Central memory CD8-positive, alpha-beta T cell (primary cell): ENCODE results near the gene APBB2.

ENCODE experiments used
- ATAC-seq: fragments of 150-1000 bp; cut with Tn5 transposase; replicated peaks from 2 replicates; pipeline ENCODE4 v1.10.0; 2022; ENCODE audit warnings: mild to moderate bottlenecking, moderate FRiP score, moderate number of reproducible peaks; ENCODE audit not compliant: poor library complexity, severe bottlenecking; ENCODE audit errors: extremely low read depth
- DNase-seq, 2 donors: peaks; one replicate each; pipeline ENCODE4 v3.0.0; 2021; ENCODE audit warnings: low spot score in 2 of 2
- H3K27ac Mint-ChIP-seq: one replicate; pipeline ENCODE4 v1.8.0; 2022; ENCODE audit warnings: low read depth, mild to moderate bottlenecking, moderate library complexity, mixed read lengths
- H3K27me3 Mint-ChIP-seq: one replicate; pipeline ENCODE4 v1.8.0; 2022; ENCODE audit warnings: mixed read lengths
- H3K36me3 Mint-ChIP-seq: one replicate; pipeline ENCODE4 v1.8.0; 2022; ENCODE audit warnings: mild to moderate bottlenecking, moderate library complexity, mixed read lengths; ENCODE audit not compliant: insufficient read depth
- H3K4me1 Mint-ChIP-seq: one replicate; pipeline ENCODE4 v1.8.0; 2022; ENCODE audit warnings: mixed read lengths
- H3K4me3 Mint-ChIP-seq: one replicate; pipeline ENCODE4 v1.8.0; 2022; ENCODE audit warnings: mild to moderate bottlenecking, moderate library complexity, mixed read lengths
- H3K9me3 Mint-ChIP-seq: one replicate; pipeline ENCODE4 v1.8.0; 2022; ENCODE audit warnings: mixed read lengths

Gene APBB2

DNA sequence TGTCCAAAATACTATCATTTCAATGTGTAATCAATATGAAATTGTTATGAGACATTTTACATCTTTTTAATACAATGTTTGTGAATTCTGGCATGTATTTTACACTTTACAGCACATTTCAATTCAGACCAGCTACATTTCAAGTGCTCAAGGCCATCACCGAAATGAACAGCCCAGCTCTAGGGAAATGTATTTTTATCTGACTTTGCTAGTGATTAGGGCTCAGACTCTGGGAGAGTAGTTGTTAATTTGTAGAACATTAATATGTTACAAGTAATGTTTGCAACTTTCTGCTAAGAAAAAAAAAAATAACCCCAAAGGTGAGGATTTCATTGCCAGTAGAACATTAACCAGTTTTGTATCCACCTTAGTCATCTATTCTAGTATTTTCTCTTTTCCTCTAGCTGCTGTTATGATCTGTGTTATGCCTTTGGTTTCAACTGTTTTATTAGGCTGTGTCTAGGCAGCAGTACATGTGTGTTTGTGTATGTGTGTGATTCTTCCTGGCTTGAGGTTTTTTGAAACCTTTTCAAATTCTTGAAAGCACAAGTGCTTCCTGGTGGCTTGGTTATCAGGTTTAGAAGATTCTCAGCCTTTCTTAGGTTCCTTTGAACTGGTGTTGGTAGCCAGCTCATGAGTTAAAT is 338.7 kb downstream of the APBB2 start:
- Mint-ChIP-seq H3K36me3 (no peaks in the 10 kb centered on the region), H3K27me3 (peaks cover 71% of the 10 kb centered on the region), H3K9me3 (no peaks in the 10 kb centered on the region), H3K4me3 (no peak overlapping the region), H3K4me1 (no peaks in the 10 kb centered on the region), H3K27ac (no peak overlapping the region)
- DNase-seq (no peak), ATAC-seq (no peak)

GRCh38 chr4:40874901-40875300 is 339.4 kb downstream of the APBB2 start:
- no peaks in the 10 kb centered on the region for H3K4me1 Mint-ChIP-seq
- ATAC-seq (no peak), DNase-seq (no peak)
- H3K27me3 Mint-ChIP-seq, result peaks cover 71% of the 10 kb centered on the region
- no peak overlapping the region for H3K4me3 Mint-ChIP-seq
- H3K36me3 Mint-ChIP-seq, result no peaks in the 10 kb centered on the region
- no peak overlapping the region for H3K27ac Mint-ChIP-seq
- no peaks in the 10 kb centered on the region for H3K9me3 Mint-ChIP-seq

- Mint-ChIP-seq H3K36me3 (no peaks in the 10 kb centered on the region), H3K27ac (no peak overlapping the region), H3K4me3 (no peak overlapping the region), H3K27me3 (peaks cover 69% of the 10 kb centered on the region), H3K4me1 (no peaks in the 10 kb centered on the region), H3K9me3 (no peaks in the 10 kb centered on the region)
- DNase-seq (no peak), ATAC-seq (no peak)
Measured at GRCh38 chr4:40874331-40874730, 340.0 kb downstream of the APBB2 start.

GRCh38 chr4:40871695-40872250 is 342.6 kb downstream of the APBB2 start:
- no peak overlapping the region for H3K4me3 Mint-ChIP-seq
- ATAC-seq, result no peak
- no peaks in the 10 kb centered on the region for H3K36me3 Mint-ChIP-seq
- no peak overlapping the region for H3K27ac Mint-ChIP-seq
- H3K4me1 Mint-ChIP-seq, result no peaks in the 10 kb centered on the region
- no peak for DNase-seq
- H3K27me3 Mint-ChIP-seq, result peaks cover 44% of the 10 kb centered on the region
- H3K9me3 Mint-ChIP-seq, result no peaks in the 10 kb centered on the region

DNA sequence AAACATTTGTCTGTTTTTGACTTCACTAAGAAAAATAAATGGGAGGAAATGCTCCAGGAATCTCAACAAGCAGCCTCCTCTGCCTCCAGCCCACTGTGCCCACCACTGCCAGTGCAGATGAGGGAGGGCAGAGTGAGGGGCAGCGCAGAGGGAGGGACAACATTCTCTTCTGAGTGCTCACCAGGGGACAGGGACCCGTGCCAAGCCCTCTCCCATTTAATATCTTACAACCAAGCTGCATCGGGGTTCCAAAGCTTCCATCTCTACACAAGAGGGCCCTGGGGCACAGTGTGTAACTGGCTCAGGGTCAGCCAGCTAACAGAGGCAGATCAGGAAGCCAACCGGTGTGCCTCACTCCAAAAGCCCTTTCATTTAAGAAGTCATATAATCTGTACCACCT is 344.2 kb downstream of the APBB2 start:
- no peaks in the 10 kb centered on the region for H3K9me3 Mint-ChIP-seq
- ATAC-seq (no peak), DNase-seq (no peak)
- no peaks in the 10 kb centered on the region for H3K4me1 Mint-ChIP-seq
- no peak overlapping the region for H3K27ac Mint-ChIP-seq
- H3K4me3 Mint-ChIP-seq, result no peak overlapping the region
- H3K36me3 Mint-ChIP-seq, result no peaks in the 10 kb centered on the region
- H3K27me3 Mint-ChIP-seq, result peaks cover 39% of the 10 kb centered on the region

DNA sequence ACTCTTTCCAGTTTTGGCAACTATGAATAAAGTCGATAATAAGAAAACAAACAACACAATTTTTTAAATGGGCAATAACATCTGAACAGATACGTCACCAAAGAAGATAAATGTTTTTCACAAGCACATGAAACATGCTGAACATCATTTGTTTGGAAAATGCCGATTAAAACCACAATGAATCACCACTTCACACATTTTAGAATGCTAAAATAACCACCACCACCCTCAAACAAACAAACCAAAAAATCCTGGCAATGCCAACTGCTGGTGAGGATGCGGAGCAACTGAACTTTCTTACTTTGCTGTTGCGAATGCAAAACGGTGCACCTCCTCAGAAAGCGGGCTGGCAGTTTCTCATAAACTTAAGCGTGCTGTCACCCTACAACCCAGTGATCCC is 348.6 kb downstream of the APBB2 start:
- no peak overlapping the region for H3K4me3 Mint-ChIP-seq
- H3K4me1 Mint-ChIP-seq, result no peaks in the 10 kb centered on the region
- no peak for DNase-seq
- H3K27ac Mint-ChIP-seq, result no peak overlapping the region
- H3K36me3 Mint-ChIP-seq, result no peaks in the 10 kb centered on the region
- peaks cover 32% of the 10 kb centered on the region for H3K27me3 Mint-ChIP-seq
- no peaks in the 10 kb centered on the region for H3K9me3 Mint-ChIP-seq
- no peak for ATAC-seq

DNA sequence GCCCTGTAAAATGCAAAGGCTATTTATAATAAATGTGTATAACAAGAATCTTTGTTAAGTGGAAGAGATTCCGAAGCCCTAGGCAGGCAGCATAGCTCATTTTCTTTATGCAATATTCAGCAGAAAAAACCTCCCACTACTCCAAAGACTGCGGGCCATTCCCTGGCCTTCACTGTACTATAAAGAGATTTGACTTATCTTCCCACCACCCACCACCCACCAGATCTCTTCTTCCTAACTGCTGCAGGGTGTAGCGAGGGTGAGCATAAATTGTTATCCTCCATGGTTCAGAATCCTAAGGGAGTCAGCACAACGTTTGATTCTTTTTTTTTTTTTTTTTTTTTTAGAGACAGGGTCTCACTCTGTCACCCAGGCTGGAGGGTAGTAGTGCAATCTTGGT is 349.8 kb downstream of the APBB2 start:
- DNase-seq, result no peak
- H3K27ac Mint-ChIP-seq, result no peak overlapping the region
- H3K4me1 Mint-ChIP-seq, result peaks cover 4% of the 10 kb centered on the region
- no peak for ATAC-seq
- no peaks in the 10 kb centered on the region for H3K36me3 Mint-ChIP-seq
- no peak overlapping the region for H3K4me3 Mint-ChIP-seq
- peaks cover 34% of the 10 kb centered on the region for H3K27me3 Mint-ChIP-seq
- H3K9me3 Mint-ChIP-seq, result no peaks in the 10 kb centered on the region

GRCh38 chr4:40858962-40859361 is 355.4 kb downstream of the APBB2 start:
- H3K4me3 Mint-ChIP-seq, result no peak overlapping the region
- peaks cover 90% of the 10 kb centered on the region for H3K27me3 Mint-ChIP-seq
- H3K36me3 Mint-ChIP-seq, result peaks cover 2% of the 10 kb centered on the region
- DNase-seq (no peak), ATAC-seq (no peak)
- peaks cover 24% of the 10 kb centered on the region for H3K4me1 Mint-ChIP-seq
- H3K9me3 Mint-ChIP-seq, result no peaks in the 10 kb centered on the region
- H3K27ac Mint-ChIP-seq, result no peak overlapping the region

GRCh38 chr4:40857956-40858355 is 356.4 kb downstream of the APBB2 start:
- Mint-ChIP-seq H3K4me3 (no peak overlapping the region), H3K27me3 (peaks cover 94% of the 10 kb centered on the region), H3K4me1 (peaks cover 24% of the 10 kb centered on the region), H3K36me3 (peaks cover 2% of the 10 kb centered on the region), H3K9me3 (no peaks in the 10 kb centered on the region), H3K27ac (no peak overlapping the region)
- ATAC-seq (no peak), DNase-seq (no peak)

GRCh38 chr4:40856840-40857362 is 357.4 kb downstream of the APBB2 start:
- Mint-ChIP-seq H3K4me3 (peak overlapping the region; percentile 55), H3K9me3 (no peaks in the 10 kb centered on the region), H3K36me3 (peaks cover 2% of the 10 kb centered on the region), H3K27ac (no peak overlapping the region), H3K4me1 (peaks cover 24% of the 10 kb centered on the region), H3K27me3 (peaks cover 97% of the 10 kb centered on the region)
- DNase-seq, result no peak
- no peak for ATAC-seq

DNA sequence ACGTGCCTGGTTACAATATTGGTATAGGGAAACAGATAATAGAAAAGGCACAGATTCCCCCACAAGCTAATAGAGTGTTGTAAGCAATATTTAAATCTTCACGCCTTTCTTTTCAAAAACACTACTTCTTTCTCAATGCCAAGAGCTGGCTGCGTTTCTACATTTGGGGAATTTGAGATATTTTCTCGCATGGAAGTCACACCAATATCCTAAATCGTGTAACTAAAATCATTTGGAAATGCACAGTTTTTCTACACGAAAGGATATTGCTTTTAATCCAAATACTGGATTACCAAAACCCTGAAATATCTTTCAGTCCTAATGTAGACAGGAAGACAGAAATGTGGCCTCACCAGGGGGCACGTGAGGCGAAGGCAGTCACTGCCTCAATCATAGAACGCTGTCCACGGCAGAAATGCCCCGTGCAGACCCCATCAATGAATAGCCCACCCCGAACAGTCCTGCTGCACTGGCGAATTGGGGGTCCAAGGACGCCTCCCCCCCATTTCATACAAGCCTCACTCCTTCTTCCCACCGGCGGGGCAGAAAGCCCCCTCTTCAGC is 358.0 kb downstream of the APBB2 start:
- Mint-ChIP-seq H3K27me3 (peaks cover 91% of the 10 kb centered on the region), H3K36me3 (peaks cover 2% of the 10 kb centered on the region), H3K4me3 (peak overlapping the region; percentile 55), H3K27ac (no peak overlapping the region), H3K4me1 (peaks cover 24% of the 10 kb centered on the region), H3K9me3 (no peaks in the 10 kb centered on the region)
- no peak for DNase-seq
- no peak for ATAC-seq

DNA sequence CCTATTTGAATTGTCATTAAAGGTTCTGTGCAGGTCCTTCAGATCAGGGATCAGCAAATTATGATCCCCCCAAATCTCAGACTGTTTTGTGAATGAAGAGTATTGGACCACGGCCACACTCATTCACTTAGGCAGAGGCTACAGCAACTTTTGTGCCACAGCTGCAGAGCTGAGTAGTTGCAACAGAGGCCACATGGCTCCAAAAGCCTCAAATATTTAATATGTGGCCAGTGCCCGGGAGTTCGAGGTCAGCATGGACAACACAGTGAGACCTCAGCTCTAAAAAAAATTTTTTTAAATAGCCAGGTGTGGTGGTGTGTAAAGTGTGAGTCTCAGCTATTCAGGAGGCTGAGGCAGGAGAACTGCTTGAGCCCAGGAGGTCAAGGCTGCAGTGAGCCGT is 363.8 kb downstream of the APBB2 start:
- no peak overlapping the region for H3K27ac Mint-ChIP-seq
- DNase-seq (no peak), ATAC-seq (no peak)
- peaks cover 2% of the 10 kb centered on the region for H3K36me3 Mint-ChIP-seq
- H3K4me1 Mint-ChIP-seq, result no peaks in the 10 kb centered on the region
- H3K27me3 Mint-ChIP-seq, result peaks cover 52% of the 10 kb centered on the region
- H3K4me3 Mint-ChIP-seq, result no peak overlapping the region
- H3K9me3 Mint-ChIP-seq, result no peaks in the 10 kb centered on the region

- DNase-seq (no peak), ATAC-seq (no peak)
- Mint-ChIP-seq H3K4me1 (no peaks in the 10 kb centered on the region), H3K36me3 (no peaks in the 10 kb centered on the region), H3K27me3 (peaks cover 37% of the 10 kb centered on the region), H3K27ac (no peak overlapping the region), H3K9me3 (no peaks in the 10 kb centered on the region), H3K4me3 (no peak overlapping the region)
Measured at GRCh38 chr4:40848940-40849339, 365.4 kb downstream of the APBB2 start.
